GM12878 (cell line): ENCODE data around the gene ODAM.

Experiments used
- CTCF ChIP-seq, 3 experiments: IDR thresholded peaks in 2 of 3; conservative IDR thresholded peaks in 1 of 3; 2 replicates each; pipeline ENCODE4 v1.5.1; 2011; ENCODE audit warnings: low read depth in 3 of 3, low read length in 3 of 3, mild to moderate bottlenecking in 3 of 3, control low read depth in 2 of 3, moderate library complexity in 2 of 3, inconsistent platforms in 1 of 3, mixed read lengths in 1 of 3; ENCODE audit not compliant: control insufficient read depth in 2 of 3, insufficient read depth in 1 of 3; ENCODE audit errors: extremely low read depth in 1 of 3
- FOS ChIP-seq: IDR thresholded peaks from 3 replicates; pipeline ENCODE4 v1.6.1; 2011; ENCODE audit warnings: borderline replicate concordance; ENCODE audit not compliant: insufficient read length; ENCODE audit errors: extremely low read depth
- MXI1 ChIP-seq: fragments of 150-350 bp; IDR thresholded peaks from 2 replicates; pipeline ENCODE4 v1.6.1; 2011; ENCODE audit warnings: low read depth, mild to moderate bottlenecking, inconsistent platforms, low read length, improper control_type of control experiment
- RAD21 ChIP-seq: IDR thresholded peaks from 2 replicates; pipeline ENCODE4 v1.6.1; 2011; ENCODE audit warnings: mild to moderate bottlenecking, low read depth, low read length, moderate library complexity; ENCODE audit not compliant: insufficient read depth
- SUZ12 ChIP-seq: fragments of 200-600 bp; sonication (generic); IDR thresholded peaks from one replicate; pipeline ENCODE4 v1.6.1; 2018; ENCODE audit warnings: antibody characterized with exemption, mild to moderate bottlenecking; ENCODE audit not compliant: unreplicated experiment
- ZNF207 ChIP-seq: fragments of 450-650 bp; IDR thresholded peaks from 2 replicates; pipeline ENCODE4 v1.6.1; 2014; ENCODE audit warnings: antibody characterized with exemption, mild to moderate bottlenecking, borderline replicate concordance
- ZSCAN29 ChIP-seq: fragments of 450-650 bp; IDR thresholded peaks from 2 replicates; pipeline ENCODE4 v1.6.1; 2017; ENCODE audit warnings: mild to moderate bottlenecking, moderate library complexity

- TF ChIP-seq MXI1: no peak
- no peak for TF ChIP-seq FOS
- no peak for TF ChIP-seq RAD21
- no peak for TF ChIP-seq ZSCAN29
- TF ChIP-seq CTCF (IDR thresholded peaks at IDR 0.05 in 2 of 3, conservative IDR thresholded peaks at IDR 0.05 in 1 of 3; ENCODE audit: control insufficient read depth in 2 of 3, extremely low read depth in 1 of 3, insufficient read depth in 1 of 3, low read depth in 3 of 3, low read length in 3 of 3): no peak
- no peak for TF ChIP-seq ZNF207
- no peak for TF ChIP-seq SUZ12
Measured at GRCh38 chr4:70153937-70154336, 41.6 kb upstream of the ODAM start, which contains the start of gene PRR27.
